CD4-positive, alpha-beta T cell treated with Interleukin-15 for 1 hour (primary cell): ENCODE results near the gene GIPR.
"Not testable (repeated sequence)": the region's sequence is repeated elsewhere in the genome, so short reads cannot be mapped to it uniquely, and the experiment has no call there.

Experiments
- DNase-seq: peaks from one replicate; pipeline ENCODE4 v3.0.0-alpha.2; 2020

The GIPR gene

DNA sequence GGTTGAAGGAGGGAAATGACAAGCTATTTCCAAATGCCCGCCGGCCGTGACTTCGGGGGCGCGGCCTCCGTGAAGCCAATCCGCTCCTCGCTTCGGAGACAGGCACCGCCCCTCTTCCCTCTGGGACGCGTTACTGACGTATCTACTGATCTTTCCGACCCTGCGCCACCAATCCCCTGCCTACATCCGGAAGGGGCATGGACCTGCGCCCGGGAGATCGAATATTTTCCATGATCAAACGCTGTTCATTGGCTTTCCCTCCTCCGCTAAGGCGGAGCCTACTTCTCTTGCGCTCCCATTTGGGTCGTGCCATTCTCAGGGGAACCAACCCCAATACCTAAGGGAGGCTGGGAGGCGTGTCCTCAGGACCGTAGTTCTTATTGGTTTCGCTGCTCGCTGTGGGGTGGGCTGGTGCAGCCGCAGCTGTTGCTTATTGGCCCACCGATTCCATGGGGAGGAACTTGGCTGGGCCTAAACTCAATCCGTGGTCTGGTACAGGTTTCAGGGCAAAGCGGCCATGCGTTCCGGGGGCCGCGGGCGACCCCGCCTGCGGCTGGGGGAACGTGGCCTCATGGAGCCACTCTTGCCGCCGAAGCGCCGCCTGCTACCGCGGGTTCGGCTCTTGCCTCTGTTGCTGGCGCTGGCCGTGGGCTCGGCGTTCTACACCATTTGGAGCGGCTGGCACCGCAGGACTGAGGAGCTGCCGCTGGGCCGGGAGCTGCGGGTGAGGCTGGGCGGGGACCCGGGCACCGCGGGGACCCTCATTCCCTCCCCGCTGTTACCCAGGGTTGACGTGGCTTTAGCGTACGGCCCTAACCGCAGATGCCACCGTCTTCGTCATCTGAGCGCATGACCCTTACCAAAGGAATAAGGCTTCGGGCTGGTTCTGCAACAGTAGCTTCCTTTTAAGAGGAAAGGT lies 24.4 kb downstream of the GIPR start, which contains the start of gene QPCTL:
TSS of gene QPCTL (plus strand) at position 480 of the 919 bp plus-strand sequence. CDS start at position 518, 38 bp downstream.
- peak; percentile 99 for DNase-seq

DNA sequence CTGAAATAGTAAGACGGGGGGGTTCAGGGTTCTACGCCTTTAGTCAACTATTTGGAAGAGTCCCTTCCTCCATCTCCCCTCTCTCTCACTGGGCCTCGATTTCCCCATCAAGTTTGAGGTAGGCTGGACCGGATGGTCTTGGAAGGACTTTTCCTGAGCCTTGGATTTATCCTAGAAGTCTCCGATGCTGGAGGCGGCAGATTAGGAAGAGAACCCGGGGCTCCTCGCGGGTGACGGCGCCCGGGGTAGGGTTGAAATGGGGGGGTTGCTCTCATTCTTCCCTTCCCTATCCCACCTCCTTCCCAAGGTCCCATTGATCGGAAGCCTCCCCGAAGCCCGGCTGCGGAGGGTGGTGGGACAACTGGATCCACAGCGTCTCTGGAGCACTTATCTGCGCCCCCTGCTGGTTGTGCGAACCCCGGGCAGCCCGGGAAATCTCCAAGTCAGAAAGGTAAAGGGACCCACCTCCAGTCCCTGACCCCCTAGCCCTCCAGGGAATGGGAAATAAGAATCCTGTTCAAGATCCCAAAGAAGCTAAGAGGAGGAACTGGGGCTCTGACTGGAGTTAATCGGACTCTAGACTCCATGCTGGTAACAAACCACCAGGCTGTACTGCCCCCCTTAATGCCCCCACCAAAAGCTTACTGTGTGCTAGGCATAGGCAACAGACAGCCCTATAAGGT lies 25.2 kb downstream of the GIPR start:
- DNase-seq, result peak; percentile 60

DNA sequence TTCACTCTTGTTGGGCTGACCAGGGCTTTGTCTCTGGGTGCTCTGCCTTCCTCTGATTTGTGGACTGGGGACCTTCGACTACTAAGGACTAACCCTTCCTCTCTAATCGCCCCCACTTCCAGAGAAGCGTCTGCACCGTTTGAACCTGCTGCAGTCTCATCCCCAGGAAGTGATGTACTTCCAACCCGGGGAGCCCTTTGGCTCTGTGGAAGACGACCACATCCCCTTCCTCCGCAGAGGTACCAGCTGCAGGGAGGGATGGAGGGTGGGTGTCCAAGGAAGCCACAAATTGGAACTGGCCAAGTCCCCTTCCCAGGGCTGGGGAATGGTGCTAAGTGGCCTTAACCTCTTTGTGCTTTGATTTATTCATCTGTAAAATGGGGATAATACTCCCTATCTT lies 33.7 kb downstream of the GIPR start:
- DNase-seq, result no peak

DNA sequence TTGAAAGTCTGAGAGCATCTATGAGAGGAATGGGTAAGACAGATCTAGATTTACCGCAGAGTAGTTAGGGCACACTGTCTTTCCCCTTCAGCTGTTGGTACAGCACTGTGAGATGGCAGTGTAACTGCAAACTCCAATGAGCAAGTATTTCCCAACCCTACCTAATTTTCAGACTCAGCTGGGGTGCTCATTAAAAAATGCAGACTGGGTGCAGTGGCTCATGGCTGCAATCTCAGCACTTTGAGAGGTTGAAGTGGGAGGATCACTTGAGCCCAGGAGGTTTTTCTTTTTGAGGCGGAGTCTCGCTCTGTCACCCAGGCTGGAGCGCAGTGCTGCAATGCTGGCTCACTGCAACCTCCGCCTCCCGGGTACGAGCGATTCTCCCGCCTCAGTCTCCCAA lies 37.1 kb downstream of the GIPR start:
- no peak for DNase-seq

DNA sequence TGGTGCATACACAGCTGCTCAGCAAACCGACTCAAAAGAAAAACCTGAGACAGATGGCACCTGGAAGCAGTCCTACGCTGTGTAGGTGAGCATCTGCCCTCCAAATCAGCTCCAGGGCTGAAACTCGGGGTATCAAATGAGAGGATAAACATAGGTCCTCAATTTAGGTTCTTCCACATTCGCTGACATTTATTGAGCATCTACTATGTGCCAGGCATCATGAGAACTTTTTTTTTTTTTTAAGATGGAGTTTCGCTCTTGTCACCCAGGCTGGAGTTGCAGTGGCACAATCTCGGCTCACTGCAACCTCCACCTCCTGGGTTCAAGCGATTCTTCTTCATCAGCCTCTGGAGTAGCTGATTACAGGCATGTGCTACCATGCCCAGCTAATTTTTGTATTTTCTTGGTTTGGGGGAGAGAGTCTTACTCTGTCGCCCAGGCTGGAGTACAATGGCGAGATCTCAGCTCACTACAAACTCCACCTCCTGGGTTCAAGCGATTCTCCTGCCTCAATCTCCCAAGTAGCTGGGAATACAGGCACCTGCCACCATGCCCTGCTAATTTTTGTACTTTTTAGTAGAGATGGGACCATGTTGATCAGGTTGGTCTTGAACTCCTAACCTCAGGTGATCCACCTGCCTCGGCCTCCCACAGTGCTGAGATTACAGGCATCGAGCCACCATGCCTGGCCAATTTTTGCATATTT lies 37.8 kb downstream of the GIPR start:
- DNase-seq, result no peak

DNA sequence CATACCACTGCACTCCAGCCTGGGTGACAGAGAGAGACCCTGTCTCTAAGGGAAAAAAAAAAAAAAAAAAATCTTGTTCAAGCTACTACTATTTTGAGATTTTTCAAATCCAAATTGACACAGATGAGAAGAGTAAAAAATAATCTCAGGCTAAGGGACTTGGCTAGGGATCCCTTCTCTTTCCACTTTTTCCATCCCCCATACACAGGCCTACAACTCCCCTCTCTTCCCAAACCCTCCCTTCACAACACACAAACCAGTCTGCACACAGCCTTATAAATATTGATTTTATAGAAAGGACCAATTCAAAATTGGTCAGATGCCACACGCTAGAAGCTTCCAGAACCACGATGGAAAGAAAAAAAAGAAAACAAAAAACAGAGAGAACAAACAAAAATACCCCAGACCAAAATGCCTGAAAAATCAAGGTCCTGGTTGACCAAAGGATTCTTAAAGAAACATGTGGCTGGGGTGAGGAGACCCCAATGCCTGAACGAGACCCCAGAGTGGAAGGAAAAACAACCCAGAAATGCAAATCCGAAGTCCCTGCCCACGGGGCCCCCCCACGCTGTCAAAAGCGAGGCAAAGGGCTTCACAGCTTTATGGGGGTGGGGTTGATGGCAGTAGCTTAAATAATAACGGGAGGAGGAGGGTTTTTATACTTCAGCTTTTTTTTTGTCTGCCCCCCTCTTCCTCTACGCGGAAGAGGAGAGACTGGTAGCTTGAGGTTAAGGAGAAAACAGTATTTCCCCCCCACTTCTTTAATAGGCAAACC lies 42.5 kb downstream of the GIPR start:
- no peak for DNase-seq

DNA sequence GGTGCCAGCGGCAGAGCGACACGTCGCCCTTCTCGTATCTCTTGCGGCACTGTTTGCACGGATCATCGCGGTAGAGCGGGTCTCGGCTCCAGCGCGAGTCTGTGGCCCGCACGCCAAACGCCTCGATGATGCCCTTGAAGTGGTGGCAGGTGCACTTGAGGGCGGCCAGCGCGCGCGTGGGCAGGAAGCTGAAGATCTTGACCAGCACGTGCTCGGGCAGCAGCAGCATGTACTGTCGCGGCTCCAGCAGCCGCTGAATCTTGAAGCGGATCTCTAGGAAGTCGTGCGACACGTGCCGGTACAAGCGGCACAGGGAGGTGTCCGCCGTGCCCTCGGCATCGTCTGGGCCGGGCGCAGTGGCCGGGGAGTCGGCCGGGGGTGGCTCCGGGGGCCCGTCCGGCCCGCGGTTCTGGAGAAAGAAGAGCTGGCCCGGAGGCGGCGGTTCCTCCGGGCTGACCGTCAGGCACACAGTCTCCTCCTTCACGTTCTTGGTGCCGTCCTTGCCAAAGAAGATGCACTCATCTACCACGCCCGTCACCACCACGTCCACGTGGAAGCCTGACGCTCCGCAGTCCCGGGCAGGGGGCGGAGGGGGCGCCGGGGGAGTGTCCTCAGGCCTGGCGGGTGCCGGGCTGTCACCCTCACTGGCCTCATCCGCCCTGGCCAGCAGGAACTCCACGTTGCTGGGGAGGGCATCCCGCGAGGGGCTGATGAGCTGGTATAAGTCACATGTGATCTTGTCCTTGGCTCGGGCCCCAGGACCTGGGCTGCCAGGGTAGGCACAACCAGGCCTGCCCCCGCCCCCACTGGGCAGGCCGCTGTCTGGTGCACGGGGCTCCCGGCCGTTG lies 44.1 kb downstream of the GIPR start:
- DNase-seq, result no peak

DNA sequence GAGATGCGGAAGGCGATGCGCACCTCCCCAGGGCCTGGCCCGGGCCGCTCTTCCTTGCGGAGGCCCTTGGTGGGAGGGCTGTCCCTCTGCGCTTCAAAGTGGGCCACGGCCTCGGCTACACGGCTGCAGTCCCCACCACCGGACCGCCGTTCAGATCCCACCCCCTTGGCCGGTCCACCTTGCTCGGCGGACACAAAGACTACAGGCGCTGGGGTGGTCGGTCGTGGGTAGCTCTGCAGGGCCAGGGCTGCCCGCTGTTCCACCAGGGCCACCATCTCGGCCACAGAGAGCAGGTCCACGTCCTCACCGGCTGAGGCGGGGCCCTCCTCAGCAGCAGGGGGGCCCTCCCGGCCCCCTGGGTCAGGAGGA lies 44.7 kb downstream of the GIPR start:
- no peak for DNase-seq

DNA sequence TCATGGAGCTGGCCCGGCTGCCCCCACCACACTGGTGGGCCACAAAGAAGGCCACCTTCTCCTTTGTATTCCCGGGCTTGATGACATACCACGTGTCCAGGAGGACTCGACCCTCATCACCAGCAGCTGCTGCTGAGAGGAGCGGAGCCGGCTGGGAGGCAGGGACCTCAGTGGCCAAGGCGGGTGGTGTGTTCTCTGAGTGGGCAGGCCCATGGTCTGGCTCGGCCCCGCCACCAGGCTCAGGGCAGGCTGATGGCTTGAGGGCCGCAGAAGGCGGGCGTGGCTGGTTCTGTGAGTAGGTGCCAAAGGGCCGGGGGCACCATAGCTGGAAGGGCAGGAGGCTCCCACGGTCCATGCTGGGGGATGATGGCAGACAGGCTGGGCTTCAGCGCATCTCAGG lies 45.1 kb downstream of the GIPR start:
- DNase-seq, result no peak

DNA sequence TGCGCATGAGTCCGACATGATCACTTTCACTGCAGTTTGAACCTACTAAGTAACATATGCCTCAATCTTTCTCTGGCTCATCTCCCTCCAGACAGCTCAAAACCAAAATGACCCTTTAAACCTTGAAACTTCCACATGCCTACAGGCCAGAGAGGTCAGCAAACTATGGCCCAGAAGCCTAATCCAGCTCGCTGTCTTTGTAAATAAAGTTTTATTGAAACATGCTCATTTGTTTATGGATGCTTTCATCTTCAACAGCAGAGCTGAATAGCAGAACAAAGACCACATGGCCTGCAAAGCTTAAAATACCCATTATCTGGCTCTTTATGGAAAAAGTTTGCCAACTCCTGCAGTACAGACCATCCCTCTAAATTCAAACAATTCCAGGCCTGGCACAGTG lies 47.1 kb downstream of the GIPR start:
- no peak for DNase-seq

DNA sequence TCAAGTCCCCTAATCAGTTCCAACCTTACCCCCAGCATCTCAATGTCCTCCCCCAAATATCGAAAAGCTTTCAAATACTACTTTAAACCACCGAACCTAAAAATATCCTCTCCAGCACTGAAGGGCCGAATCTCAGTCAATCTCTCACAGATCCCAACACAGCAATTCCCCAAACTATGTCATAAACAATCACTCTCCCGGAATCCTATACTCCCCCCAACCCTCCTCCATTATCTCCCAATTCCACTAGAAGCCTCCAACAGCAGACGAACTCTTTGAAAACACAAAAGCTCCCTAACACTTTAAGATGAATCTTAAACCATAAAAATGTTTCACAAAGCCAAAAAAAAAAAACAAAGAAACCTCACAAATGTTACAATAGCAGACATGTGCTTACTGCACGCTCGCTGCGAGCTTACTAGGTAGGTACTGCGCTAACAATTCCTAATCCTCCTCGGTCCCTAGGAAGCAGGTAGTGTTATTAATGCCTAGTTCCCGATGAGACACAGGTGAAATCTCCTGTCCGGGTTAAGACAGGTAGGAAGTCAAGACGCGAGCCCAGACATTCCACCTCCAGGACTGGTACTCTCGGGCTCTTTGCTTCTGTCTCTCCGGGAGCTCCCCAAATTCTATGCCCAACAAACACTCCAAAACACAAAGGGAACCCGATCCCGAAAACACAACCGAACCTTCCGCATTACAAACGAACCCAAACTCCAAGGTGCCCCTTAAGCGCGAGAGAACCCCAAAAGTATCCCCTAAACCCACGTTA lies 48.5 kb downstream of the GIPR start:
- no peak for DNase-seq

DNA sequence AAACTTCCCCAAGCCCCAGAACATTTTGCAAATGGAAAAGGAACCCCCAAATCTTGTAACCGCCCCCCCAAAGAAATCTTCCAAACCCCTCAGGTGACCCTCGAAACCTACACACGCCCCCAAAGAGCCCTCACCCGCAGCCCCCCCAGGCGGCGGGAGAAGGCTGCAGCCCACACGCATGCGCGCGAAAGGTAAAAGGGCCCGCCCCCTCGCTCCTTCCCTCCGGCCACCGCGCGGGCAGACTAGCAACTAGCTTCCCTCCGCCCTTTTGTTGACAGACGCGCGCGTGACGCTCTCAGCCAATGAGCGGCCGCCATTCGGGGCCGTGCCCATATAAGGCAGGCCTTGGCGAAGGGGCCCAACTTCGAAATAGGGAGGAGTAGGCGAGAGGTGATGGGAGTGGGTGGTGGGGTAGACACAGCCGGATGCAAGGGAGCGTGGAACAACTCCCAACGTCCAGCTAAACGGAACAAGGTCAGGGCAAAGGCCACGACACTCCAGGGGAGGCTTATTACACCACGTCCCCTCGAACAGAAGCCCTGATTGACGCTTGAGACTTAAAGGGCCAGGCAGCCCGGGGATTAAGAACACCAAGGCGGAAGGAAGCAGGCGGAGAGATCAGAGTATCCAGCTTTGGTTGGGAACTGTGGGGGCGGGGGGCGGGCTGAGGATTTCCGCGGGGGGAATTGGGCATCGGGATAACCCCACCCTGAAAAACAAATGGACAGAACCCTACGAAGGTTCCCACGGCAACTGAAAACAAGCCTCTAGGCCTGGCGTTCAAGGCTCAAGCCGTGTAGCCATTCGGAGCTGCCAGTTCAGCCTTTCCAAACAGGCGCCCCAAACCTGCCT lies 49.3 kb downstream of the GIPR start:
- peak; percentile 99 for DNase-seq

DNA sequence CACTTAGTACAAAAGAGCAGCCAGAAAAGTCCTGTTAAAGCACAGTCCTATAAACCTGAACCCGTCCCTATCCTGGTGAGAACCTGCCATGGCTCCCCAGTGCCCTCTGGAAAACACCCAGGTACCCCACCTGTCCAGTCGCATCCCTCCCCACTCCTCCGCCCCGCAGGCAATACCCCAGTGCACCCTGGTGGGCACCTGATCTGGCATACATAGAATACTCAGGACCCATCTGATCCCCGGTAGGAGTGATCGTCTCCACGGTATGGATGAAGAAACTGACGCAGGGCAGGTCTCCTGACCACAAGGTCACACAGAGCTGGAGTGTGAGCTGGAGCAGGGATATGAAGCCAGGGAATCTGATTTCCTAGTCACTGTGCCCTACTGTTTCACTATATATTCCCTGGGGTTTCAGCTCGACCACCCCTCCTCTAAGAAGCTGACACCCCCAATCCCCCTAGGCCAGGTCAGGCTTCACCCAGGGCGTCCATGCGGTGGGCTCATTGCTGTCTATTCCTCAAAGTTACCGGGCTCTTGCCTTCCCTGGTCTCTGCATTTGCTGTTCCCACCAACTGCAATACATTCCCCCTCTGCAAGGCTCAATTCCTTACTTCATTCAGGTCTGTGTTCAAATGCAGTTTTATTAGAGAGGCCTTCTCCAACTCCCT lies 50.1 kb downstream of the GIPR start:
- no peak for DNase-seq

DNA sequence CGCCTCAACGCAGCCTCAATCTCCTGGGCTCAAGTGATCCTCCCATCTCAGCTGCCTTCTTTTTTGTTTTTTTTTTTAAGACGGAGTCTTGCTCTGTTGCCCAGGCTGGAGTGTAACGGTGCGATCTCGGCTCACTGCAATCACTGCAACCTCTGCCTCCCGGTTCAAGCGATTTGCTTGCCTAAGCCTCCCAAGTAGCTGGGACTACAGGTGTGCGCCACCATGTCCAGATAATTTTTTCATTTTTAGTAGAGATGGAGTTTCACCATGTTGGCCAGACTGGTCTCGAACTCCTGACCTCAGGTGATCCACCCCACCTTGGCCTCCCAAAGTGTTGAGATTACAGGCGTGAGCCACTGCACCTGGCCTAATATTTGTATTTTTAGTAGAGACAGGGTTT lies 52.0 kb downstream of the GIPR start:
- DNase-seq, result not testable (repeated sequence)

DNA sequence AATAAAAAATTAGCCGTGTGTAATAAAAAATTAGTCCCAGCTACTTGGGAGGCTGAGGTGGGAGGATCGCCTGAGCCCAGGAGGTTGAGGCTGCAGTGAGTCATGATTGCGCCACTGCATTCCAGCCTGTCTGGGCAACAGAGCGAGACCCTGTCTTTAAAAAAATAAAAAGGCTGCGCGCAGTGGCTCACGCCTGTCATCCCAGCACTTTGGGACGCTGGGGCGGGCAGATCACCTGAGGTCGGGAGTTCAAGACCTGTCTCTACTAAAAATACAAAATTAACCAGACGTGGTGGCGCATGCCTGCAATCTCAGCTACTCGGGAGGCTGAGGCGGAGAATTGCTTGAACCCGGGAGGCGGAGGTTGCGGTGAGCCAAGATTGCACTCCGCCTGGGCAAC lies 60.7 kb downstream of the GIPR start:
- not testable (repeated sequence) for DNase-seq

DNA sequence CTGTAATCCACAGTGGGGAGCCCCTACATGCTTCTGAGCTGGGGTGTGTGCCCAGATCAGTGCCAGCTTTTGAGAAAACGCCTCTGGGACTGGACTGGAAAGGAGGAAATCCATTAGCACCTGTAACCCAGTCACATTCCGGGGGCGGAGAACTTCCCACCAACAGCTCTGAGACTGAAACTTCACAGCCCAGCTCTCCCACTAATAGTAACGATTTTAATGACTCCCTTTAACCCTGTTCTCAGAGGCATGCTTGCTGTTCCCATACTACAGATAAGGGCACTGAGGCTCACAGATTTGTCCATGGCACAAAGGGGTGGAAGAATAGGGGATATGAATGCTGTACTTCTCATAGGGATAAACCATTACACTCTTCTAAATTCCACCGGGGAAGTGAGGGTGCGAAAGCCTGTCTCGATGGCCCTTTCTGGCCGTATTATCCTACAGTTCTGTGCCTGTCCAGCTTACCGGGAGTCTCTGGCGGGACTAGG lies 61.8 kb downstream of the GIPR start:
- DNase-seq, result no peak

DNA sequence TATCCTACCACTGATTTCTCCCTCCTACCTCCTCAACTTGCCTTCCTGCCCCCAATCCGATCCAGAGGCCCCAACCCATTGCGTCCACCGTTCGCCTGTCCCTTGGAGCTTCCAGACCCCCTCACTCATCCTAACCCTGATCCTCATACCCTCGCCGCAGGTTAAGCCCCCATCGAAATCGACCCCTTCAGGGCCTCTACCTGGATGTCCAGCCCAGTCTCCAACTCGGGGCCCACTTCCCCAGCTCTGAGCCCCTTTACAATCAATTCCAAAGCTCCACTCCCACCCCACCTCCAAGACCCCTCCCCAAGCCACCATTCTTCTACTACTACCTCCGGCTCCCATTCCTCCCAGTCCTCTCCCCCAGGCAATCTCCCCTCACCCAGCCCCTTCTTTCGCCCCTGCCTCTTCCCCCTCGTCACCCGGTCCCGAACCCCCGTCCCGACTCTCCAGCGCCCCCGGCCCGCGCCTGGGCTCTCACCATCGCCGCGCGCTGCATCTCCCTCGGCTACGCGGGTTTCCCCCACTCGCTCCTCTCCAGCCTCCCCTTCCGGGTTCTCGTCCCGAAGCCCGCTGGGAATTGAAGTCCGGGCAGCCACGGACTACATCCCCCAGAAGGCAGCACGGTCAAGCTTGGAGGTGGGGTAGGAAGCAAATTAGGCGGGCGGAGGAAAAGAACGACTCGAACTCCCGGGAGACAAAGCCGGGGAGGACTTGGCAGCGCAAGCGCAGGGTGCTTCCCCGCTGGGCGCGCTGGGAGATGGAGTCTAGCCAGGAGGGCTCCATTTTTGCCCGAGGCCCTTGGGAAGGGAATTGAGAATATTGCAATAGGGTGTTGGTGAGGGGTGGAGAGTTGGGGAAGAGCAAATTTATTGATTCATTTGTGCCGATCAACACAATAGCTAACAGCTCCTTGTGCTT lies 62.6 kb downstream of the GIPR start, which contains the start of gene FBXO46:
TSS of gene FBXO46 (minus strand) at position 529 of the 921 bp plus-strand sequence. CDS start 17,401 bp downstream, outside the sequence.
- peak; percentile 96 for DNase-seq
